ENCODE measurements around the gene SCUBE1.
"Not testable (repeated sequence)": the region's sequence is repeated elsewhere in the genome, so short reads cannot be mapped to it uniquely, and the experiment has no call there.

Gene SCUBE1

DNA sequence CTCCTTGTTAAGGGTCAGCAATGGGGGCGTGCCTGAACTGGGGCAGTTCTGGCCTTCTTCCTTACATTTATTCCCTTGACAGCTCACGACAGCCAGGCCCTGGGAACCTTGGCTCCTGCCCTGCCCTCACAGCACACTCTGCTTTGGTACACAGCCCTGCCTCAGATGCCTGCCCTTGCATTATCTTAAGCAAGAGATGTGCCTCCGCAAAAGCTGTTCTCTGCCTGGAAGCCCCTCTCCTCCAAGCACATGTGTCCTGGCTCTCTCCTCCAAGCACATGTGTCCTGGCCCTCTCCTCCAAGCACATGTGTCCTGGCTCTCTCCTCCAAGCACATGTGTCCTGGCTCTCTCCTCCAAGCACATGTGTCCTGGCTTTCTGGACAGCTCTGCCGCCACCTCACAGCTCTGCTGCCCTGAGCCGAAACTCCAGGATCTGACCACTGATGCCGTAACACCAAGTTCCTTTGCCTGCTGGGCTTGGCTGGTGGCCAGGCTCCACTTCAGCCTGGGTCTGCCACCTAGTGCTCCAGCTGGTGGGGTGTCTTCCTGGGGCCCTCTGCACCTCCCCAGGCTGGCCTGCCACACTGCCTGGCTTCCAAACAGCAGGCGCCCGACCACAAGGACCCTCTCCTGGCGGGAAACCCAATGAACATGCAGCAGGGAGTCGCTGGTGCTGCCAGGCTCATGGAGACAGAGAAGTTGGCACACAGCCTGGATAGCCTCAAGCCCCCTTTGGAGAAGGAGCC, 53.0 kb downstream of the SCUBE1 start:
- TF ChIP-seq, protein P1, sequence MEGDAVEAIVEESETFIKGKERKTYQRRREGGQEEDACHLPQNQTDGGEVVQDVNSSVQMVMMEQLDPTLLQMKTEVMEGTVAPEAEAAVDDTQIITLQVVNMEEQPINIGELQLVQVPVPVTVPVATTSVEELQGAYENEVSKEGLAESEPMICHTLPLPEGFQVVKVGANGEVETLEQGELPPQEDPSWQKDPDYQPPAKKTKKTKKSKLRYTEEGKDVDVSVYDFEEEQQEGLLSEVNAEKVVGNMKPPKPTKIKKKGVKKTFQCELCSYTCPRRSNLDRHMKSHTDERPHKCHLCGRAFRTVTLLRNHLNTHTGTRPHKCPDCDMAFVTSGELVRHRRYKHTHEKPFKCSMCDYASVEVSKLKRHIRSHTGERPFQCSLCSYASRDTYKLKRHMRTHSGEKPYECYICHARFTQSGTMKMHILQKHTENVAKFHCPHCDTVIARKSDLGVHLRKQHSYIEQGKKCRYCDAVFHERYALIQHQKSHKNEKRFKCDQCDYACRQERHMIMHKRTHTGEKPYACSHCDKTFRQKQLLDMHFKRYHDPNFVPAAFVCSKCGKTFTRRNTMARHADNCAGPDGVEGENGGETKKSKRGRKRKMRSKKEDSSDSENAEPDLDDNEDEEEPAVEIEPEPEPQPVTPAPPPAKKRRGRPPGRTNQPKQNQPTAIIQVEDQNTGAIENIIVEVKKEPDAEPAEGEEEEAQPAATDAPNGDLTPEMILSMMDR (IDR thresholded peaks at IDR 0.05; ENCODE audit: low read depth, low read length) = no peak
- H3K4me3 ChIP-seq (ENCODE audit: low read depth, low read length) = peak overlapping the region; percentile 47; the same call in 1 of the 2 replicates

DNA sequence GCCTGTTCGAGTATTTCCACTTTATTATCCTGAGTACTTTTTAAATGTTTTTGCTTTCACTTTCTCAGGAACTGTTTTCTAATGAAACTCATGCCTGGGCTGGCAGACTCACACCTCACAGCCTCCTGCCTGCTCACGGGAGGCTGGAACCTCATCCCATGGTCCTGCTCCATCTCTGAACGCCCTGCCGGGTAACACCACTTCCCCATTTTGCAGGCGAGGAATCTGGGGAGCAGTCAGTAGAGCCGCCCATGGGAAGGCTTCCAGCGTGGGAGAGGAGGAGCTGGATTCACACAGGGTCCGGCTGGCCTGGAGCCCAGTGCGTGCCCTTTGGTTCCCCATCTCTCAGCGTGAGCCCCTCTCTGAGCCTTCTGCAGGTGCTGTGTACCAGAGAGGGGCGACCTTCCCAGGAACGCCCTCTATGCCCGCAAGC, 53.6 kb downstream of the SCUBE1 start:
- TF ChIP-seq, protein P1 (IDR thresholded peaks at IDR 0.05; ENCODE audit: low read depth, low read length) = no peak
- H3K4me3 ChIP-seq (ENCODE audit: low read depth, low read length) = peak overlapping the region; percentile 47

DNA sequence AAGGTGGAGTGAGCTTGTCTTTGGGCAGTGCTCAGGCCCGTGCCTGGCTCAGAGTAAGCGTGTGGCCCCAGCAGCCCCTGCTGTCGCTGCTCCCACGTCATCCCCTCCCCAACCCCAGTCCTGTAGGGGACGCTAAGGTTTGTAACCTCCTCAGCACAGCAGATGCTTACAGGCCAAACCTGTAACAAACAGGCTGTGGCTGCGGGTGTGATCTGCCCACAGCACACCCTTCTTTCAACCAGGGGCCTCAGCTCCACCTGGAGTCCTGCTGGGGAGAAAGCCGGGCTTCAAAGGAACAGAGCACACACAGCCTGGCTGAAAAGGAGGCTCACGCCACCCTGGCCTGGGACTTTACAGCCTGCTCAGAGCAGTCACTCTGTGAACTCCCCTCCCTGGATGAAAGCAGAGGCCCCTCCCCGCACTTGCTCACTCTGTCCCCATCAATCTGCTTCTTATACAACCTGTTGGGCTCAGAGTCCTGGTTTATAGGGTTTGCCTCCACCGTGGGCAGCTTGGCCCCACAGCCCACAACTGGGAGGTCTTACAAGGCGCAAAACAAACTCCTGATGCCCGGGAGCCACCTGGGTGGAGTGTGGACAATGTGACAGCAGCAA, 54.3 kb downstream of the SCUBE1 start:
- TF ChIP-seq, protein P1 (IDR thresholded peaks at IDR 0.05; ENCODE audit: low read depth, low read length) = no peak
- peak overlapping the region; percentile 47 for H3K4me3 ChIP-seq (ENCODE audit: low read depth, low read length)

DNA sequence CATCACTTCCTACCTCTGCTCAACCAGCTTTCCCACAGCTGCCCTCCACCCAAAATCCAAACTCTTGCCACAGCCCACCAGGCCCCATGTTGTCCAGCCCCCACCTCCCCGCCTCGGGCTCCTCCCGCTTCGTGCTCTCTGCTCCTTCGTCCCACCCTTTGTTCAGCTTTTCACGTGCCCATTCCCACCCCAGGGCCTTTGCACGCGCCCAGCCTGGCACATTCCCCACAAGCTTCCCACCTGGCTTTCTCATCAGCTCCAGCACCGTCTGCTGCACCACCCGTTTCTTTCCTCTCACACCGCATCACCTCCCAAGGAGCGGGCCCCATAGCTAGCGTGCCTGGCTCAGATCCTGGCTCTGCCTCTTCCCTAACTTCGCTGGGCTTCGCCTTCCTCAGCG, 54.8 kb downstream of the SCUBE1 start:
- TF ChIP-seq, protein P1 (IDR thresholded peaks at IDR 0.05; ENCODE audit: low read depth, low read length) = no peak
- no peak overlapping the region for H3K4me3 ChIP-seq (ENCODE audit: low read depth, low read length)

DNA sequence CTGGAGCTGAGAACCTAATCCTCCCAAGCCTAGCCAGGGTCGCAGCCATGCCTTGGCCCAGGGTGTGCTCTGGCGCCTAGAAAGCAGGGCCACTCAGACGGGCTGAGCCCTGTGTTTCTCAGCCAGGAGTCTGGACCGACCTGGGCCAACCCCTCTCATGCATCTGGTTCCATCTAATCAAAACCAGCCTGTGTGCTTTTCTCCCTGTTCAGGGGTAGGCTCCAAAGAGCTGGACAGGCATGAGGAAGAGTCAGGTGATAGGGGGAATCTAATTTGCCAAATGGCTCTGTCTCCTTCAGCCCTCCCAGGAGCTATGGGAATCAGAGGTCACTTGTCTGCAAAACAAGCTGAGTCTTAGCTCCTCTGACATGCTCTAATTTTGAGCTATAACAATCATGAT, 55.7 kb downstream of the SCUBE1 start:
- H3K4me3 ChIP-seq (ENCODE audit: low read depth, low read length) = no peak overlapping the region
- TF ChIP-seq, protein P1 (IDR thresholded peaks at IDR 0.05; ENCODE audit: low read depth, low read length) = no peak

DNA sequence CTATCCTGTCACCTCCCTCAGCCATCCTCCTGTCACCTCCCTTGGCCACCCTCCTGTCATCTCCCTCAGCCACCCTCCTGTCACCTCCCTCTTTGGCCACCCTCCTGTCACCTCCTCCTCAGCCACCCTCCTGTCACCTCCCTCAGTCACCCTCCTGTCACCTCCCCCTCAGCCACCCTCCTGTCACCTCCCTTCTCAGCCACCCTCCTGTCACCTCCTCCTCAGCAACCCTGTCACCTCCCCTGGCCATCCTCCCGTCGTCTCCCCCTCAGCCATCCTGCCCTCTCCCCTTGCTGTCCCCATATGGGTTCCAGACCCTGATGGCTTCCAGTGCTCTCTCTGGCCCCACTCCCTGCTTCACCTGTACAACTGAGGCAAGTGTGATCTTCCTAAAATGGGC, 61.8 kb downstream of the SCUBE1 start:
- H3K4me3 ChIP-seq (ENCODE audit: low read depth, low read length) = no peak overlapping the region
- TF ChIP-seq, protein P1 (IDR thresholded peaks at IDR 0.05; ENCODE audit: low read depth, low read length) = no peak

DNA sequence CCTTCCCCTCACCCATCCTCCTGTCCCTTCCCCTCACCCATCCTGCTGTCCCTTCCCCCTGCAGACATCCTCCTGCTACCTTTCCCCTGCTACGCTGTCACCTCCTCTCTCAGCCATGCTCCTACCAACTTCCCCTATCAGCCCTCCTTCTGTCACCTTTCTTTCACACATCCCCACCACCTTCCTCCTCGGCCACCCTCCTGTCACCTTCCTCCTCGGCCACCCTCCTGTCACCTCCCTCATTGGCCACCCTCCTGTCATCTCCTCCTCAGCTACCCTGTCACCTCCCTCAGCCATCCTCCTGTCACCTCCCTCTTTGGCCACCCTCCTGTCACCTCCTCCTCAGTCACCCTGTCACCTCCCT, 62.7 kb downstream of the SCUBE1 start:
- H3K4me3 ChIP-seq (ENCODE audit: low read depth, low read length) = not testable (repeated sequence)
